GM18498 (cell line): ENCODE data around the gene TEX35.
"Not testable (repeated sequence)": the region's sequence is repeated elsewhere in the genome, so short reads cannot be mapped to it uniquely, and the experiment has no call there.

Source experiments
- ATAC-seq: cut with Tn5 transposase; IDR thresholded peaks from one replicate; pipeline ENCODE4 v1.9.1; 2021; ENCODE audit warnings: mild to moderate bottlenecking, moderate library complexity; ENCODE audit not compliant: unreplicated experiment

TEX35 gene

DNA sequence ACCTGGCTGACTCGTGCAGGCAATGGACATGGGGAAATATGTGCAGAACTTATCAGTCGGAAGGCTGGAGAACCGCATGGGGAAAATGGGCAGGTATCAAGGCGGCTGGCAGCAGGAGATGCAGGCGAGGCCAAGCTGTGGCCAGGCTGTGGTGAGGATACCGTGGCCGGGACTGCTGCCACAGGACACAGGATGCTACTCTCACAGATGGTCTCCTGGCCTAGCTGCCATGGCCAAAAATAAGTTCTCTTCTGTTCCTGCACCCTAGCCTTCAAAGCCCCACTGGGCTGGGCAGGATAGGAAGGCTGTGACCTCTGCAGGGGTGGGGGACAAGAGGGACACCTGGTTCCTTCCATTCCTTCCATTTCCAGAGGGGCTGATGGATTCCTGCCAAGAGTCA lies 26.4 kb downstream of the TEX35 start:
- no peak for ATAC-seq

DNA sequence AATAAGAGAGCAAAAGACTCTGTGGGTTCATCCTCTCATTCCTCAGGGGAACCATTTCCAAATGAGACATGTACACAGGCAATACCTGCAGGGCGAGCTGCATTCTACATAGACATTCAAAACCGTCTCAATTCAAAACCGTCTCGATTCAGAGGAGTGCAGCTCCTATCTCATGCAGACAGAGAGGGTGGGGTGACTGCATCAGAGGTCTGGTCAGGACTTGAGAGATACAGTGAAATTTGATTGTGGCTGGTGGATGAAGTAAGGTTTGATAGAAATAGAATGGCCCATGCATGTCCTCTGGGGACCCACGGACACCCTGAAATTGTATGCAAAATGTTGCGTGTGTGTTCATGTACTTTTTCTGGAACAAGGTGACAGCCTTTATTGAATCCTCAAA lies 27.3 kb downstream of the TEX35 start:
- no peak for ATAC-seq

DNA sequence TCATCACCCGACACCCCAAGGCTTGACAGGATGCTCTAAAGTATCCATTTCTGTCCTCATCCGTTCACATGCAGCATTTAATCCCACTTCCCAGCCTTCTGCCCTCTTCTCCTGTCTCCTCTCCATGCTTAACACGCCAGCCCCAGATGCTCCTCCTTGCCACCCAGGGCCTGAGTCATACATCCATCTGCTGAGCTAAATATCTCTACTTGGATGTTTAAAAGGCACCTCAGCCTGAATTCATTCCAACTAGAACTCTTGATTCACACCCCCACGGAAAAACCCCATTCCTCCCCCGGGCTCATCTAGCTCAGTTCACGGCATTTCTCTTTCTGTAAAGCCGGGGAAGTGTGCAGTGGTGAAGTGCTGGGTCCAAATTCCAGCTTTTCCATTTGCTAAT lies 27.7 kb downstream of the TEX35 start:
- no peak for ATAC-seq

DNA sequence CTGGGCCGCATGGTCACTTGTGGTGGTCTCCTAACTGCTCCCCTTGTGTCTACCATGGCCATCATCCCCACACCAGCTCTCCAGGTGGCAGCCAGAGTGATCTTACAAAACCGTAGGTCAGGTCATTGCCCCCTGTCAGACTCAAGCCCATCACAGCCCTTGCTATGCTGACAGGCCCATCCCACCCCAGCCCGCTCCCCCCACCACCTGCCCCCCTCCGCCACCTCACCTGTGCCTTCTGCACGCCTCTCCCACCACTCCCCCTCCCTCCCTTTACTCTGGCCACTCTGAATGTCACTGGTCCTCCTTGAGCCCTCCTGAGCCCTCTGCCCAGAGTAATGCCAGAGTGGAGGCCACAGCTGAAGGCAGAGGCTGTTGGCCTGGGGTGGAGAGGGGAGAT lies 28.5 kb downstream of the TEX35 start:
- no peak for ATAC-seq

DNA sequence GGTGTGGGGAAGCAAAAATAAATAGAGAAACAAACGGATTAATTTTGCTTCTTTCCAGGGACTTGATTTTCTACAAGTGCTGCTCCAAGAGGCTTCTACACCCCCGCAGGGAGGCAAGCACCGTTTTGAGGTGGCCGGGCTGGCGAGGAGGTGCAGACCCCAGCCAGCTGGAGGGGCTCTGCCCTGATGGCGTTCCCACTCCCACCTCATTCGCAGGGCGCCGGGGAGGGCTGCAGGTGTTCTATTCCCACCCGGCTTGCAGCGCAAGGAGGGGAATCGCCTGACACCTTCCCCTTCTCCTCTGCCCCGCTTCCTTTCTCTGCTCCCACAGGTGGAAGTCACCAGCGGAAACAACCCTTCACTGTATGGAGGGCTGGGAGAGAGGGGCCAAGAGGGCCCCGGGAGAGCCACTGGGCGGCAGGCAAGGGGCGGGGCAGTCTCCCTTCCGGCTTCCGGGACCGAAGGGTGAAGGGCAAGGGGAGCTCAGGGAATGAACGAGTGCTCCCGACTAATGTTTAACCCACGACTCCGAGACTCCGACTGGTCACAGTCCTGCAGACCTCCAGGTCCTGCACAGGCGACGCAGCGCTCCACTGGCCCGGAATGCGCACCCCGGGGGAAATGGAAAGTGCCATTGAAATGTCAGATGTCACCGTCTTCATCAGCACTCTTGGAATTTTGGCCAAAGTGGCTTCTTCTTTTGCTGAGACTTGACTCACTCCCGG lies 29.1 kb downstream of the TEX35 start:
- ATAC-seq, result peak; percentile 51

DNA sequence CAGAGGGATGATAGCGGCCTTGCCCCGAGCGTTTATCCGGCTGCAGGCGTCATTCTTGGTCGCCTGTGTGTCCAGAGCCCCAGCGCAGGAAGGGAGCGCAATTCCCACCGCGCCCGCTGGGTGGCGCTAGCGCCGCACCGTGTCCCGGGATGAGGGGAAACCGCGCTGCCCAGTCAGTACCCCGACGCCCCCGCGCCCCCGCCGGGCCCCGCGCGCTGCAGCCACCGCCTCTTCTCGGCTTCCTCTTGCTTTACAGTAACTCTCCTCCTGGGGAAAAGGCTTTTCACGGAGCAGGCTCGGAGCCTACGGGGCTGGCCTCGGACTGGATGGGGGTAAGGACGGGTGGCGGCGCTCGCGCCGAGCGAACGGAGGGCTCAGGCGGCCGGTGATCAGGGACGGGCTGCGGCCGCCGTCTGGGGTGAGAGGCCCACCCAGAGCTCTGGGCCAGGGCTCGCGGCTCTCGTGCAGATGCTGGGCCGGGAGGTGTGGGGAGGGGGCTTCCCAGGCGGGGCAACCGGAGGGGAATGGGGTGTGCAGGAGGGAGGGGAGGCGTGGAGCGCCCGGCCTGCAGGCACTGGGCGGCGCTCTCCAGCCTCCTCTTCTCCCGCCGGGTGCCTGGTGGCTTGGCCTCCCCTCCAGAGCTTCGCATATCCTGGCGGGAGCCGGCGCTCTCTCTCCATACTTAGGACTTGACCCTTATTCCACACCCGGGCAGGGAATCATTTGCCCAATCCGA lies 29.8 kb downstream of the TEX35 start:
- peak; percentile 79 for ATAC-seq

DNA sequence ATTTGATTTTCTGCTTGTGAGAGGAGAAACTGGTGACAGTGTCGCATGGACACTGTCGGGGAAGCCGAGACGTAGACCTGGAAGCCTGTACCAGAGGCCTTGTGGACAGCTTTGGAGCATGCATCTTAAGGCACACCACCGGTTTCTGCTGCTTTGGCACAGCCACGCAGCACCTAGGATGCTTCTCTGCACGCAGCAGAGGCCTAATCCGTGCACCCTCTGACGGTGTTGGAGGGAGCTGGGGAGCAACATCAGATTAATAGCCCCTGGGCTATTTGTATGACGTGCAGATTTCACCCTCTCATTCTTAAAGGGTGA lies 30.3 kb downstream of the TEX35 start:
- peak; percentile 41 for ATAC-seq

DNA sequence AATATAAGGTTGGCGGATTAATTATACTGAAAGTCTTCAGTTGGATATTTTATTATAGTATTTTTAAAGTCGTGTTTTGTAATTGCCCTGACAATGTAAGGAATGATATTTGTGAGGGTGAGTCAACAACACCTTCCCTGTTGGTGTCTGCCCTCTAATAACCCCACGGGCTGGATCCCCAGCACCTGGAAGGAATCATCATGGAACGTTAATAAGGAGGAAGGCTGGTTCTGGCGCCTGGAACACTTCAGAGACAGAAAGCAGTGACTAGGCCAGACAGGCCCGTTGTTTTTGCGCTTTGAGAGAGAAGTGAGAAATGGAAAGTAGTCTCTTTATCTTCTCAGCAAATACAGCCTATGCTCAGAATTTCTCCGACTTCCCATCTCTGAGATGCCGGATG lies 31.6 kb downstream of the TEX35 start:
- no peak for ATAC-seq

DNA sequence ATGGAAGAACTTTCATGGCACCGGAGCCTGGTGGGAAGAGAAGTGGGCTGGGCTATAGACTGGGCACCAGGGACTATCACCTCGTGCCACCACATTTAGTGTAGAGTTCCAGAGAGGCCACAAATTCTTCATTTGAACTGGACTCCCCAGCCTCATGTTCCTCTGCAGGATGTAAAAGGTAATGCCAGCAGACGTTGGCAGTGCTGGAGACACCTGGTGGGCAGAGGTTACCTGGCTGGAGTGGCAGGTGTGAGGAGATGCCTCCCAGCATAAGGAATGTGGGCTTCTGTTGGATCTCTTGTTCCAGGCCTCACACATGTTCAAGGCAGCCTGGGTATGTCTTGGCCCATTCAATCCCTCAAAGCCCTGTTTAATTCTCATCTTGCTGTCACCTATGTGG lies 35.2 kb downstream of the TEX35 start:
- no peak for ATAC-seq

DNA sequence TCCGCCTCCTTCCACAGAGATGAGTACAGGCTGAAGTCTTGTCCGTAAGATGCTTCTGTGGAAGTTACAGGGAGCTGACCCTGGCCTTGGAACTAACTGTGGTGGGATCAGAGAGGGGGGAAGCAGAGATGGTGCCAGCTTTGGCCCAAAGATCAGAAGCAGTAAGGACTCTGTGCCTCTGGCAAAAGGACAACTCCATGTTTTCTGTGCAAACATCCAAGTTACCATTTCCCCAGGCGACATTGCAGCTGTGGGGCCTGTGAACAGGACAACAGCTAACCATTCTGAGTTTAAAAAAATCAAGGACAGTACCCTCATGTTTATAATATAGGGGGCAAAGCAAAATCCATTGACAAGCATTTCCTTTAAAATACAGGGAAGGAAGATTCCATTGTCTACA lies 38.4 kb downstream of the TEX35 start:
- no peak for ATAC-seq

DNA sequence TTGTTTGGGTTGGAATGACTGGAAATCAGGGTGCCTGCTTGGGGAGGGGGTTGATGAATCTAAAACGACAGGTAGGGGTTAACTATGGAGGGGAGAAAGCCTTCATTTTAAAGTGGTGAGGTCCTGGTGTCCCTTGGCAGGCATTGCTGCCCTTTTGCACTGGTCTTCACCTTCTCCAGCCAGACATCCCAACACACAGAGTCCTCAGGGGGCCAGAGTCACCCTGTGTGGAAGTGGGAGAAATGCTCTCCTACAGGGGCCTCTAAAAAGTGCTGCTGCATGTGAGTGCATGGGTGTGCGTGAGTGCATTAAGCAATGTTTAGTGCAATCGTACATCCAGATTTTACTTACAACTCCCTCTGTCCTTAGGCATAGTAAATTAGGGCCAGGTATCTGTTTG lies 39.0 kb downstream of the TEX35 start:
- ATAC-seq, result no peak

DNA sequence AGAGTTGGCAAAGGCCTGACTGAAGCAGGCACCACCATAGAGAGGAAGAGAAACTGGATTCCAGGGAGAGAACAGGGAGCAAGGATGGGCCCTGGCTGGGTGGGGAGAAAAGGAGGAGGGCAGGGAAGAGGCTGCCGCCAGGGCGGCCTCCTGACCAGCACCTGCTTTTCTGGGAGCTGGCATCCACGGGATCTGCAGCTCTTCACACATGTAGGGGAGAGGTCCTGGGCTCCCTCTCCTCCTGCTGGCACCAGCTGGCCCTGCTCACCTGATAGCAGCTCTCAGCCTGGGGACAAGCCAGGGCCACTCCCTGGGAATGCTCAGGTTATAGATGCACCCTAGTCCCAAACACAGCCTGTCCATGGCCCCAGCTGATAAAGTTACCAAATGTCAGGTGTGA lies 39.9 kb downstream of the TEX35 start:
- ATAC-seq, result no peak

DNA sequence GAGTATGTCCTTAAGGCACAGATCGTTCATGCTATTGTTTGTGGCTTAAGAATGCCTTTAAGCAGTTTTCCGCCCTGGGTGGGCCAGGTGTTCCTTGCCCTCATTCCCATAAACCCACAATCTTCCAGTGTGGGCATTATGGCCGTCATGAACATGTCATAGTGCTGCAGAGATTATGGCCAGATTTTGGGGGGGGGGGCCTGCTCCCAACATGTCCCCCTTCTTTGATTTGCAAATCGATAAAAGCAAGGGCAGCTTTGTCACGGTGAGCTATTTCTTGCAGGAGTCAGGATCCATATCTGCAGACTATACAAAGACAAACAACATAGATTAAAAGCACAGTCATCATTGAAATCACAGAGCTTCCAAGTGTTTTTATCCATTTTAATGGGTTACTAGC lies 41.4 kb downstream of the TEX35 start:
- not testable (repeated sequence) for ATAC-seq

DNA sequence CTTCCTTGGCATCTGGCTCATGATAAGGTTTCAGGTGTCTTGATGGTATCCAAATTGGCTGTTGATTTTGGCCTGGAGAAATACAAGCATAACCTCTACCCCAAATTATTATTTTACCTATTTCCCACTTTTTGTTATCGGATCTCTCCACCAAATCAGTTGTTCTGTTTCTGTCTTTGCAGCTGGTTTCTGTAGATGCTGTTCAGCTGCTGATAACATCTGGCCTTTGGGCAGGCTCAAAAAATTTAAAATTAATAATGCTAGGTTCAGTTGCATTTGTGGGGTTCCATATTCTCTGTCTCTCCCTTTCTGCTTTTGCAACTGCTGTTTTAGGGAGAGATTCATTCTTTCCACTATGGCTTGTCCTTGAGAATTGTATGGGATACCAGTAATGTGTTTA lies 42.7 kb downstream of the TEX35 start:
- ATAC-seq, result not testable (repeated sequence)

DNA sequence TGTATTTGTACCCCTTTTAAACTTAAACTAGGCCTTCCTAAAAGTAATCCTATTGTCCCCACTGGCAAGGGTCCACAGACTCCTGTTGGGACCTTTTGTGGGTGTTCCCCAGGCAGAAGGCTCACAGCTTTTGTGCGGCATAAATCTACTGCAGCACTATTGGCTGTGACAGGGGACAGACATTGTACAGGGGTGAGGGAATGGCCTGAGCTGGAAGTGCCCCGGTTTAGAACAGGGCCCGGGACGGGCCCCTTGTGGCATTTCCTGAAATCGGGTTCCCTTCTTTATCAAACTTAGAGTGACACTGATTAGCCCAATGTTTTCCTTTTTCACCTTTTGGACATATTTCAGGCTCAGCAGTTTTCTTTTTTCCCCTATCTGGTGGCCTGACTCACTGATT lies 45.9 kb downstream of the TEX35 start:
- not testable (repeated sequence) for ATAC-seq

DNA sequence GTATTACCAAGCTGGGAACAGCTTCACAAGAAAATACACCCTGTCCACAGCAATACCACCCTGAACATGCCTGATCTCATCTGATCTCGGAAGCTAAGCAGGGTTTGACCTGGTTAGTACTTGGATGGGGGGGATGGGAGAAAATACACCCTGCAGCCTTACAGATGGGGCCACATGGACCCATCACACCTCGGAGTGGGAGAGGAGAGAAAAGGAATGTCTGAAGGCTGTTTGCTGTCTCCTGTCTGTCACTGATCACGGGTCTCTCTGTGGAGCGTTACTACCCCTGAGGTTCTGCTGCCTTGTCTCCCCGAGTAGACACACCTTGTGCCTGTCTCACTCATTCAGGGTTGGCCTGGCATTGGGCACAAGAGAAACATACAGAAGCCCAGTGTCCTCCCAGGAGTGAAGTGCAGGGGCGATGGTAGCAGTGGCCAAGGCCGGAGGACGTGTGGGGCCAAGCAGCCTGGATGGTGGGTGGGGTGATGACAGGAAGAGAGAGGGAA lies 48.0 kb downstream of the TEX35 start:
- ATAC-seq, result no peak

DNA sequence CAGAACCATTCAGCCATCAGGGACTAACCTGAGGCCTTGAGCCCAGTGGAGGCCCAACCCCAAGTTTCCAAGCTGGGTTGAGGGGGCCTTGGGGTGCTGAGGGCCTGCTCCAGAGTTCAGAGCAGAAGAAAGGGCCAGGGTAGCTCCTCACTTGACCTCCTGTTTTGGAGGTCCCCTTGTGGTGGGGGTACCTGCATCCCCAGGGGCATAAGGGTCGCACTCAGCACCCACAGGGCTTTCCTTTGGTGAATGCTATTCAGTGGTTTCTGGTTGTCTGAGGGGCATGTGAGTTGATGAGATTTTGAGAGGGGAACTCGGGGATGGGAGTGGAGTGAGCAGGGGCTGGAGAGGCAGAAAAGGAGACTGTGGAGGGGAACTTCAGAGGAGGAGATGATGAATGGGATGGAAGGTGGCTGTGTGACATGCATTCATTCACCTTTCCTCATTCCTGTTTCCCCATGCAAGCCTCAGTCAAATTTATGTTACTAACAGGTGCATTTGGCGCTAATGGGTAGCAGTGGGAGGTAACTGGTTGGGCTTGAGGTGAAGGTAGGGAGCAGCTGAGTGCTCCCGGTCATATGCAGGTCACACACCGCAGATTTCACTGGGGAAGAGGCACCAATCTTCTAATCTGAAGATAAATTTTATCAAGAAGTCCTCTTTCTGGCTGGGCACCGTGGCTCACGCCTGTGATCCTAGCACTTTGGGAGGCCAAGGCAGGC lies 50.4 kb downstream of the TEX35 start:
- no peak for ATAC-seq

DNA sequence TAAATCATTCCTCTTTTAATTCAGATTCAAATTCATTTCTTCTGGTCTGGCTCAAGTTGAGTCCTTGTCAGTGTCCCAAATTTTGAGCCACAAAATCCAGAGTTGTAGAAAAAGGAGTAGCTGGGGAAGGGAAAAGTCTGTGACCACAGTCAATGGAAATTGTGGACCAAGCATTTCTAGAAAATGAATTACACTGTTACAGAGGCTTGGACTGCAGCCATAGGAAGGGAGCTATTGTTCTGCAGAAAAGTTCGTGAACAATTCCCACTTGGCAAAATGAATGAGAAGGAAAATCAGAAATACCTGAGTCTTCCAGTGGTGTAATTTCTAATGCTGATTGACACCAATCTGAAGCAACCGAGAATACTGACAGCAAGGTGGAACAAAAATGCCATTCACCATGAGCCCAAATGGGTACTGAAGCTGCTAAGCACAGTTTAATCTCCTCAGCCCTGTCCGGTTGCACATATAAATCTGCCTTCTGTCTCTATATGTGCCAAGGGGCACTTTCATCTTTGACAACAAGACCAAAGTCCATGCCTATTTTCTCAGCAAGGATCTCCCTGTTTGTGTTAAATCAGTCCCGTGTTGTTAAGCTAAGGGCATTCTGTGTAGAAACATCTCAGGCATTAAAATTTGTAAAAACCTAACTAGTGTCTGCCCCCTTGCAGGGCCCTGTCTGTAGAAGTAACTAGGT lies 51.3 kb downstream of the TEX35 start:
- no peak for ATAC-seq

DNA sequence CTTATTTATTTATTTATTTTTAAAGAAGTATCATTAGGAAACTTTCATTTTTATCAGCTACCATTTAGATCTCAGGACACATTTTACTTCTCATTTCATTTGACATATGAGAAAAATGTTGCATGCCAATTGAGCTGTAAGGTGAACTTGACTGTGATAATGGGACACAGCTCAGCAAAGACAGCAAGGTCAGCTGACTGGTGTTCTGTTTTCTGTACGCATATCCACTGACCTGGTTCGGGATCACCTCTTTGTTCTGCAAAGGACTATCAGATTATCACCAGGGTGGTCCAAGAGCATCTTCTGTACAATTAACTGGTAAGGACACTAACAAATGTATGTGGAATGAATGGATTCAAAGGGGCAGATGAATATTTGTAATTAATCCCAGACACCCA lies 51.9 kb downstream of the TEX35 start:
- no peak for ATAC-seq

DNA sequence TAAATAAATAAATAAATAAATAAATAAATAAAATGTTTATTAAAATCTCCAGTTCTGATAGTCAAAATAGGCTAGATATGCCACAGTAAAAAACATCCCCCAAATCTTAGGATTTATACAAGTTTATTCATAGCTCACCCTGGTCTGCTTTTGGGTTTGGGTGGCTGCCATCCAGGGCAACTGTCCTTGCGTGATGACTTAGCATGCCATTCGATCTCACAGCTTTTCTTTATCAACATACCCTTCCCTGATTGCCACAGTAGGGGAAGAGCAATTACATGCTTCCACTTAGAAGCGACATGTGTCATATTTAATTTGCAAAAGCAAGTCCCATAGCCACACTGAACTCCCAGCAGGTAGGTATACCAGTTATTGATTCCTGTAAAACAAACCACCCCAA lies 52.7 kb downstream of the TEX35 start:
- ATAC-seq, result no peak

DNA sequence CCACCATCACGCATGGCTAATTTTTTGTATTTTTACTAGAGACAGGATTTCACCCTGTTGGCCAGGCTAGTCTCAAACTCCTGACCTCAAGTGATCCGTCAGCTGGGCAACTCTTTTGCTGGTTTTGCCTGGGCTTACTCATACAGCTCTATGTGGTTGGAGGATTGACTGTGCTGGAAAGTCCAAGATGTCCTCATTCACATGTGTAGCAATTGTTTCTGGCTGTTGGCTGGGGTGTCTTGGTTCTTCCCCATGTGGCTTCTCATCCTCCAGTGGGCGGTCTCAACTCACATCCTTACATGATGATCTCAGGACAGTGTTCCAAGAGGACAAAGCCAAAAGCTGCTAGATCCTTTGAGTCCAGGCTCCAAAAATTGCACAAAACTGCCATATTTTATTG lies 53.3 kb downstream of the TEX35 start:
- ATAC-seq, result peak; percentile 57
